Adrenal gland (tissue), 5 donors: ENCODE results near the gene ORC4.

Experiments
- CTCF ChIP-seq, 6 experiments: fragments of 450-650 bp in 4 of 6; fragments of 200-600 bp in 2 of 6; sonication (generic) in 1 of 6; IDR thresholded peaks; 1 replicate in 5 of 6; 2 replicates in 1 of 6; pipeline versions ENCODE4 v1.5.1 to v1.8.0; 2016 to 2021; ENCODE audit warnings: antibody characterized with exemption in 6 of 6, mild to moderate bottlenecking in 2 of 6, moderate library complexity in 1 of 6
- POLR2A ChIP-seq, 2 donors: fragments of 450-650 bp; IDR thresholded peaks; one replicate each; pipeline ENCODE4 v1.6.1; 2017; ENCODE audit warnings: antibody characterized with exemption in 2 of 2, mild to moderate bottlenecking in 2 of 2, moderate library complexity in 1 of 2
- donor health status: DM: no; HTN: no; CAD: no.

- no peak for TF ChIP-seq CTCF (IDR thresholded peaks at IDR 0.05)
- TF ChIP-seq POLR2A (IDR thresholded peaks at IDR 0.05): no peak
Observed at GRCh38 chr2:147924647-147925046, 95.9 kb downstream of the ORC4 start.
